ENCODE data around the gene UBE2E2. TPM values are rescaled to one million over a fixed set of nuclear protein-coding genes. Genes with fewer than 3 reads are reported as not detected.

The UBE2E2 gene
- total RNA-seq, 1 donor from 2014 or later: 89.8 TPM

- no peak for DNase-seq (ENCODE audit: low spot score)
Observed at GRCh38 chr3:23390989-23391553, 187.9 kb downstream of the UBE2E2 start.

GRCh38 chr3:23395115-23395514 lies 192.0 kb downstream of the UBE2E2 start:
- Histone ChIP-seq H3K27ac (no peak overlapping the region), H3K9me3 (ENCODE audit: low read depth) (no peaks in the 10 kb centered on the region), H4K20me1 (ENCODE audit: low read depth) (peaks cover 6% of the 10 kb centered on the region), H2AFZ (replicated peaks) (no peak overlapping the region), H3K79me2 (ENCODE audit: low read depth) (peaks cover 5% of the 10 kb centered on the region), H3K36me3 (no peaks in the 10 kb centered on the region), H3K4me1 (peaks cover 10% of the 10 kb centered on the region), H3K27me3 (no peaks in the 10 kb centered on the region), H3K9ac (no peak overlapping the region), H3F3A (ENCODE audit: low read depth) (no peaks in the 10 kb centered on the region), H3K4me2 (no peak overlapping the region), H3K4me3 (no peak overlapping the region)
- TF ChIP-seq EZH2phosphoT487 (IDR thresholded peaks at IDR 0.05) (no peak), CTCF (IDR thresholded peaks at IDR 0.05) (no peak), EZH2 (IDR thresholded peaks at IDR 0.05) (no peak)
- H3K36me3 Mint-ChIP-seq: peaks cover 5% of the 10 kb centered on the region
- H3K27ac Mint-ChIP-seq: no peak overlapping the region
- no peak overlapping the region for H3K4me3 Mint-ChIP-seq
- peaks cover 5% of the 10 kb centered on the region for H3K9me3 Mint-ChIP-seq
- H3K4me1 Mint-ChIP-seq: peaks cover 2% of the 10 kb centered on the region
- DNase-seq (ENCODE audit: low spot score): no peak
- H3K27me3 Mint-ChIP-seq (ENCODE audit: insufficient read depth, low read depth): peaks cover under 1% of the 10 kb centered on the region

More at GRCh38 chr3:23390989-23391553, 187.9 kb downstream of the UBE2E2 start:
- peaks cover 2% of the 10 kb centered on the region for H3K27me3 Mint-ChIP-seq (ENCODE audit: insufficient read depth, low read depth)
- Histone ChIP-seq H3K36me3 (no peaks in the 10 kb centered on the region), H3K4me3 (no peak overlapping the region), H2AFZ (replicated peaks) (no peak overlapping the region), H3K27ac (no peak overlapping the region), H3K9ac (no peak overlapping the region), H4K20me1 (ENCODE audit: low read depth) (peaks cover 23% of the 10 kb centered on the region), H3F3A (ENCODE audit: low read depth) (peaks cover 5% of the 10 kb centered on the region), H3K4me2 (no peak overlapping the region), H3K79me2 (ENCODE audit: low read depth) (peaks cover 17% of the 10 kb centered on the region), H3K4me1 (peaks cover 26% of the 10 kb centered on the region), H3K9me3 (ENCODE audit: low read depth) (no peaks in the 10 kb centered on the region), H3K27me3 (no peaks in the 10 kb centered on the region)
- H3K27ac Mint-ChIP-seq: no peak overlapping the region
- TF ChIP-seq EZH2 (IDR thresholded peaks at IDR 0.05) (no peak), EZH2phosphoT487 (IDR thresholded peaks at IDR 0.05) (no peak), CTCF (IDR thresholded peaks at IDR 0.05) (no peak)
- peaks cover 5% of the 10 kb centered on the region for H3K9me3 Mint-ChIP-seq
- H3K36me3 Mint-ChIP-seq: peaks cover 6% of the 10 kb centered on the region
- peaks cover 2% of the 10 kb centered on the region for H3K4me1 Mint-ChIP-seq
- H3K4me3 Mint-ChIP-seq: no peak overlapping the region

- peaks cover 6% of the 10 kb centered on the region for H4K20me1 ChIP-seq (ENCODE audit: low read depth)
- no peak for TF ChIP-seq EZH2 (IDR thresholded peaks at IDR 0.05)
- no peak for TF ChIP-seq EZH2phosphoT487 (IDR thresholded peaks at IDR 0.05)
- no peak for TF ChIP-seq CTCF (IDR thresholded peaks at IDR 0.05)
- peaks cover 2% of the 10 kb centered on the region for H3K27me3 Mint-ChIP-seq (ENCODE audit: insufficient read depth, low read depth)
Observed at GRCh38 chr3:23396746-23397145, 193.6 kb downstream of the UBE2E2 start.

More at GRCh38 chr3:23396746-23397145, 193.6 kb downstream of the UBE2E2 start:
- H3K4me1 Mint-ChIP-seq: peaks cover 2% of the 10 kb centered on the region
- Histone ChIP-seq H3K27me3 (no peaks in the 10 kb centered on the region), H3K79me2 (ENCODE audit: low read depth) (peaks cover 6% of the 10 kb centered on the region), H3K4me1 (peaks cover 10% of the 10 kb centered on the region), H3K9ac (no peak overlapping the region), H3K4me3 (no peak overlapping the region), H3K36me3 (no peaks in the 10 kb centered on the region), H3K9me3 (ENCODE audit: low read depth) (no peaks in the 10 kb centered on the region), H2AFZ (replicated peaks) (no peak overlapping the region), H3K4me2 (no peak overlapping the region), H3F3A (ENCODE audit: low read depth) (no peaks in the 10 kb centered on the region), H3K27ac (no peak overlapping the region)
- no peak overlapping the region for H3K4me3 Mint-ChIP-seq
- no peaks in the 10 kb centered on the region for H3K9me3 Mint-ChIP-seq
- no peaks in the 10 kb centered on the region for H3K36me3 Mint-ChIP-seq
- no peak for DNase-seq (ENCODE audit: low spot score)
- H3K27ac Mint-ChIP-seq: no peak overlapping the region
